HepG2 (cell line): ENCODE results near the gene VSX1. TPM values are rescaled to one million over a fixed set of nuclear protein-coding genes. Genes with fewer than 3 reads are reported as not detected.
A peak's percentile ranks its signal among the peaks of the same experiment; 100 is the strongest.

Source experiments
- BHLHE40 ChIP-seq: IDR thresholded peaks from 2 replicates; pipeline ENCODE4 v1.6.1; 2011; ENCODE audit warnings: low read length, improper control_type of control experiment
- ERF ChIP-seq: IDR thresholded peaks from 2 replicates; pipeline ENCODE4 v1.6.1; 2018; ENCODE audit warnings: missing biosample characterization, missing genetic modification reagents
- FOXP1 ChIP-seq, 2 experiments: fragments of 450-650 bp in 1 of 2; IDR thresholded peaks; 2 replicates each; pipeline ENCODE4 v1.6.1; 2017 to 2018; ENCODE audit warnings: antibody characterized with exemption in 1 of 2
- GATAD1 ChIP-seq: IDR thresholded peaks from 2 replicates; pipeline ENCODE4 v1.6.1; 2016; ENCODE audit warnings: missing genetic modification reagents, missing compliant biosample characterization
- HDAC1 ChIP-seq: sonication (generic); formaldehyde crosslinking; IDR thresholded peaks from 2 replicates; pipeline ENCODE4 v1.5.1; 2020; ENCODE audit warnings: mild to moderate bottlenecking, missing genetic modification reagents
- HDAC2 ChIP-seq: sonication (generic); formaldehyde crosslinking; IDR thresholded peaks from 2 replicates; pipeline ENCODE4 v1.4.0; 2020; ENCODE audit warnings: missing genetic modification reagents
- IRF9 ChIP-seq: sonication (generic); formaldehyde crosslinking; IDR thresholded peaks from 2 replicates; pipeline ENCODE4 v1.8.0; 2022; ENCODE audit warnings: missing genetic modification reagents, mild to moderate bottlenecking, borderline replicate concordance
- MXD3 ChIP-seq: IDR thresholded peaks from 2 replicates; pipeline ENCODE4 v1.6.1; 2016; ENCODE audit warnings: mild to moderate bottlenecking, missing biosample characterization, missing genetic modification reagents
- MXI1 ChIP-seq: IDR thresholded peaks from 3 replicates; pipeline ENCODE4 v1.6.1; 2012; ENCODE audit warnings: low read depth, low read length, inconsistent platforms, borderline replicate concordance
- PAWR ChIP-seq: sonication (generic); formaldehyde crosslinking; IDR thresholded peaks from 2 replicates; pipeline ENCODE4 v1.4.0; 2020; ENCODE audit warnings: missing genetic modification reagents, mild to moderate bottlenecking, borderline replicate concordance
- TFDP1 ChIP-seq: IDR thresholded peaks from 2 replicates; pipeline ENCODE4 v1.6.1; 2016; ENCODE audit warnings: missing compliant biosample characterization, missing genetic modification reagents, borderline replicate concordance
- TMF1 ChIP-seq: sonication (generic); formaldehyde crosslinking; IDR thresholded peaks from 2 replicates; pipeline ENCODE4 v1.8.1; 2022; ENCODE audit warnings: low read depth, missing genetic modification reagents
- UBTF ChIP-seq: sonication (generic); formaldehyde crosslinking; IDR thresholded peaks from 2 replicates; pipeline ENCODE4 v1.4.0; 2020; ENCODE audit warnings: mild to moderate bottlenecking, missing genetic modification reagents
- ZBTB26 ChIP-seq: IDR thresholded peaks from 2 replicates; pipeline ENCODE4 v1.6.1; 2016; ENCODE audit warnings: missing compliant biosample characterization, missing genetic modification reagents, borderline replicate concordance
- ZFP90 ChIP-seq: sonication (generic); formaldehyde crosslinking; IDR thresholded peaks from 2 replicates; pipeline ENCODE4 v1.8.0; 2022; ENCODE audit warnings: missing genetic modification reagents, mild to moderate bottlenecking, inconsistent platforms, borderline replicate concordance
- ZNF354B ChIP-seq: sonication (generic); formaldehyde crosslinking; IDR thresholded peaks from 2 replicates; pipeline ENCODE4 v1.8.0; 2022; ENCODE audit warnings: mild to moderate bottlenecking, missing genetic modification reagents
- ZNF503 ChIP-seq: sonication (generic); formaldehyde crosslinking; IDR thresholded peaks from 2 replicates; pipeline ENCODE4 v1.4.0; 2020; ENCODE audit warnings: missing genetic modification reagents
- ZNF513 ChIP-seq: sonication (generic); formaldehyde crosslinking; conservative IDR thresholded peaks from 2 replicates; pipeline ENCODE4 v1.5.0; 2020; ENCODE audit warnings: missing genetic modification reagents
- ZNF878 ChIP-seq: sonication (generic); formaldehyde crosslinking; IDR thresholded peaks from 2 replicates; pipeline ENCODE4 v1.8.1; 2023; ENCODE audit warnings: mild to moderate bottlenecking, missing genetic modification reagents, moderate library complexity
- polyA plus RNA-seq, 8 experiments: library from polyadenylated mRNA; depleted of rRNA in 3 of 8; stranded (reverse) in 7 of 8; unstranded in 1 of 8; fragments of >200 nt; fragmentation: Illumina TruSeq in 4 of 8; extraction: Trizol in 4 of 8; gene quantifications; 2 replicates each; pipeline versions ENCODE4 v1.2.1 to v1.2.3, GENCODE V29; 2011 to 2016; ENCODE audit warnings: low read depth in 4 of 8, missing spikeins in 1 of 8, mixed read lengths in 1 of 8; ENCODE audit not compliant: insufficient read depth in 1 of 8
- total RNA-seq, 5 experiments: library from RNA; depleted of rRNA; stranded (reverse); fragments of >200 nt; fragmentation: Illumina TruSeq; extraction: Trizol; gene quantifications; 2 replicates each; pipeline ENCODE4 v1.2.3, GENCODE V29; 2016; ENCODE audit warnings: low read depth in 1 of 5

The VSX1 gene
- total and polyA plus RNA-seq, 2 of the 13 experiments (the other 11 are each of a cell fraction or from before 2014, with no cell fraction given), result 0.04 TPM; not detected in 1

- TF ChIP-seq ZNF513 (CRISPR knock-in tag) (no peak), MXI1 (no peak), GATAD1 (CRISPR knock-in tag) (no peak; the same call in 1 of the 2 replicates), FOXP1 (IDR thresholded peaks at IDR 0.05) (no peak), FOXP1 (CRISPR knock-in tag; IDR thresholded peaks at IDR 0.05) (no peak), BHLHE40 (0 out of 2 replicates have a peak, but pooled peaks have one; percentile 2), ZNF503 (peak; percentile 82), ZNF878 (CRISPR knock-in tag) (peak; percentile 43), TMF1 (no peak), MXD3 (CRISPR knock-in tag) (no peak), HDAC2 (CRISPR knock-in tag) (peak; percentile 49; the same call in 1 of the 2 replicates), HDAC1 (peak; percentile 61), TFDP1 (CRISPR knock-in tag) (no peak), ERF (no peak), IRF9 (no peak), PAWR (CRISPR knock-in tag) (no peak), ZFP90 (0 out of 2 replicates have a peak, but pooled peaks have one; percentile 65), ZBTB26 (CRISPR knock-in tag) (no peak), UBTF (CRISPR knock-in tag) (peak; percentile 79), ZNF354B (CRISPR knock-in tag) (no peak)
Measured at GRCh38 chr20:25032478-25033264, 49.3 kb downstream of the VSX1 start (continued).
